PC-9 (cell line): ENCODE measurements around the gene C20orf202. TPM values are rescaled to one million over a fixed set of nuclear protein-coding genes. Genes with fewer than 3 reads are reported as not detected.

Source experiments
- BruUV-seq: library from RNA; stranded (reverse); fragments of 400-500 nt; replicated peaks from 2 replicates; lab custom pipeline; 2021; lab: Mats Ljungman, UMichigan
- CTCF ChIA-PET: fragments of 300-600 bp; sonication (Branson Sonifier 250); formaldehyde crosslinking; loops from one replicate; lab custom pipeline; 2022; ENCODE audit warnings: antibody characterized with exemption; lab: Charles Lee
- POLR2A ChIA-PET: fragments of 300-600 bp; sonication (Branson Sonifier 250); formaldehyde crosslinking; loops from one replicate; lab custom pipeline; 2022; ENCODE audit warnings: antibody characterized with exemption; ENCODE audit not compliant: unreplicated experiment; lab: Charles Lee
- DNase-seq, 2 experiments: peaks; one replicate each; pipeline versions ENCODE4 v3.0.0 to v3.0.0-alpha.2; 2015 to 2022; ENCODE audit warnings: mixed read lengths in 1 of 2
- H2AFZ ChIP-seq: fragments of 200-600 bp; sonication (generic); 2 replicates; pipeline ENCODE4 v1.8.1; 2017; ENCODE audit warnings: antibody characterized with exemption
- H3F3A ChIP-seq: fragments of 200-600 bp; sonication (generic); 2 replicates; pipeline ENCODE4 v1.8.1; 2017; ENCODE audit warnings: antibody characterized with exemption, mild to moderate bottlenecking, low read depth; ENCODE audit not compliant: insufficient read depth
- H3K27ac ChIP-seq: fragments of 200-600 bp; sonication (generic); 2 replicates; pipeline ENCODE4 v1.6.1; 2016; ENCODE audit warnings: mixed run types
- H3K27me3 ChIP-seq: fragments of 200-600 bp; sonication (generic); 2 replicates; pipeline ENCODE4 v1.6.1; 2016; ENCODE audit warnings: low read depth, mixed run types; ENCODE audit not compliant: insufficient read depth
- H3K36me3 ChIP-seq: fragments of 200-600 bp; sonication (generic); 2 replicates; pipeline ENCODE4 v1.6.1; 2016; ENCODE audit warnings: low read depth, mixed run types
- H3K4me1 ChIP-seq: fragments of 200-600 bp; sonication (generic); replicated peaks from 2 replicates; pipeline ENCODE4 v1.6.1; 2016; ENCODE audit warnings: mixed run types; ENCODE audit not compliant: insufficient read depth
- H3K4me2 ChIP-seq: fragments of 200-600 bp; sonication (generic); 2 replicates; pipeline ENCODE4 v1.6.1; 2017; ENCODE audit warnings: mixed run types
- H3K4me3 ChIP-seq: fragments of 200-600 bp; sonication (generic); 2 replicates; pipeline ENCODE4 v1.6.1; 2016; ENCODE audit warnings: mixed run types
- H3K79me2 ChIP-seq: fragments of 200-600 bp; sonication (generic); 2 replicates; pipeline ENCODE4 v1.6.1; 2017; ENCODE audit warnings: low read depth, mixed run types
- H3K9me2 ChIP-seq: fragments of 200-600 bp; sonication (generic); 2 replicates; pipeline ENCODE4 v1.8.1; 2017; ENCODE audit warnings: mild to moderate bottlenecking; ENCODE audit not compliant: insufficient read depth
- H3K9me3 ChIP-seq: fragments of 200-600 bp; sonication (generic); 2 replicates; pipeline ENCODE4 v1.8.1; 2016; ENCODE audit warnings: low read depth; ENCODE audit not compliant: insufficient read depth
- H4K20me1 ChIP-seq: fragments of 200-600 bp; sonication (generic); 2 replicates; pipeline ENCODE4 v1.8.1; 2017; ENCODE audit not compliant: insufficient read depth
- EZH2 ChIP-seq: fragments of 200-600 bp; sonication (generic); IDR thresholded peaks from 2 replicates; pipeline ENCODE4 v1.8.0; 2017; ENCODE audit warnings: antibody characterized with exemption, low read depth
- intact Hi-C: fragments of 100-400 bp; cut with micrococcal nuclease; formaldehyde crosslinking; loops from one replicate; pipeline ENCODE4 v1.10.0; 2022; ENCODE audit not compliant: unreplicated experiment
- total RNA-seq: library from RNA; stranded (reverse); gene quantifications from 2 replicates; pipeline ENCODE4 v1.2.3, GENCODE V29; 2021
- TF ChIP-seq, protein P1 (sequence below): fragments of 200-600 bp; sonication (generic); conservative IDR thresholded peaks from 2 replicates; pipeline ENCODE4 v1.6.1; 2017; ENCODE audit warnings: mixed run types, antibody characterized with exemption, mild to moderate bottlenecking, moderate library complexity

The C20orf202 gene
- total RNA-seq, 1 experiment from 2014 or later, result not detected

DNA sequence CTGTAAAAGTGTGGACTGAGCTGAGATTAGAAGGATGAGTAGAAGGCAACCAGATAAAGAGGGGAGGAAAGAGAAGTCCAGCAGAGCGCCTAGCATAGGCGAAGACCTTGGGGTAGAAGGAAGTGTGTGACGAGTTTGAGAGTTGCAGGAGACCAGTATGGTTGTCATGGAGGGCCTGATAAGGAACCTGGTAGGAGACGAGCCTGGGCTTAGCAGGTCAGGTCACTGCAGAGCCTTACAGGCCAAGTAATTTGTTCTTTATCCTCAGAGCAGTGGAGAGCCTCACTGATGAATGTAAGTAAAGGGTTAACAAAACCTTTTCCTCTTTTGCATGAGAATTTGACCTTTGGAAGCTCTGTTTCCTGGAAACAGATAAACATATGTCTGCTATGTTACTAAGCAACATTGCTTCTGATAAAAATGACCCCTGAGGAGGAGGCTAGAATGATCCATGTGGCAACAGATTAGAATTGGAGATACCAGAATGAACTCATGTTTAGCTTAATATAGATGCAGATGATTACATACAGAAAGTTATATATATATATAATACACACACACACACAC lies 15.6 kb upstream of the C20orf202 start:
- Histone ChIP-seq H3K79me2 (no peaks in the 10 kb centered on the region), H3K9me3 (no peaks in the 10 kb centered on the region), H3K4me1 (no peaks in the 10 kb centered on the region), H4K20me1 (no peaks in the 10 kb centered on the region), H3K4me3 (no peak overlapping the region), H3K4me2 (no peak overlapping the region), H3F3A (no peaks in the 10 kb centered on the region), H3K27ac (no peak overlapping the region), H2AFZ (no peak overlapping the region), H3K9me2 (no peaks in the 10 kb centered on the region), H3K36me3 (no peaks in the 10 kb centered on the region), H3K27me3 (peaks cover 40% of the 10 kb centered on the region)
- ChIA-PET CTCF (interaction anchor here (1.3 kb wide), 1 partner anchor 12 kb away, joined by 3 read pairs; no protein-coding TSS in a partner anchor), POLR2A (no interaction called here)
- intact Hi-C loops, result no loop called here
- peak in 1 of 2 experiments; percentile 56 for DNase-seq
- TF ChIP-seq EZH2, result no peak
- TF ChIP-seq, protein P1, sequence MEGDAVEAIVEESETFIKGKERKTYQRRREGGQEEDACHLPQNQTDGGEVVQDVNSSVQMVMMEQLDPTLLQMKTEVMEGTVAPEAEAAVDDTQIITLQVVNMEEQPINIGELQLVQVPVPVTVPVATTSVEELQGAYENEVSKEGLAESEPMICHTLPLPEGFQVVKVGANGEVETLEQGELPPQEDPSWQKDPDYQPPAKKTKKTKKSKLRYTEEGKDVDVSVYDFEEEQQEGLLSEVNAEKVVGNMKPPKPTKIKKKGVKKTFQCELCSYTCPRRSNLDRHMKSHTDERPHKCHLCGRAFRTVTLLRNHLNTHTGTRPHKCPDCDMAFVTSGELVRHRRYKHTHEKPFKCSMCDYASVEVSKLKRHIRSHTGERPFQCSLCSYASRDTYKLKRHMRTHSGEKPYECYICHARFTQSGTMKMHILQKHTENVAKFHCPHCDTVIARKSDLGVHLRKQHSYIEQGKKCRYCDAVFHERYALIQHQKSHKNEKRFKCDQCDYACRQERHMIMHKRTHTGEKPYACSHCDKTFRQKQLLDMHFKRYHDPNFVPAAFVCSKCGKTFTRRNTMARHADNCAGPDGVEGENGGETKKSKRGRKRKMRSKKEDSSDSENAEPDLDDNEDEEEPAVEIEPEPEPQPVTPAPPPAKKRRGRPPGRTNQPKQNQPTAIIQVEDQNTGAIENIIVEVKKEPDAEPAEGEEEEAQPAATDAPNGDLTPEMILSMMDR, result no peak
- BruUV-seq, result no TSS peak

- Histone ChIP-seq H4K20me1 (no peaks in the 10 kb centered on the region), H3K36me3 (no peaks in the 10 kb centered on the region), H3K27me3 (peaks cover 45% of the 10 kb centered on the region), H3K4me3 (no peak overlapping the region), H2AFZ (no peak overlapping the region), H3K4me1 (no peaks in the 10 kb centered on the region), H3K79me2 (no peaks in the 10 kb centered on the region), H3K9me3 (no peaks in the 10 kb centered on the region), H3K9me2 (no peaks in the 10 kb centered on the region), H3K4me2 (no peak overlapping the region), H3F3A (no peaks in the 10 kb centered on the region), H3K27ac (no peak overlapping the region)
- CTCF ChIA-PET, result no interaction called here
- no peak for TF ChIP-seq EZH2
- TF ChIP-seq, protein P1, result no peak
- POLR2A ChIA-PET, result no interaction called here
- no TSS peak for BruUV-seq
- intact Hi-C loops, result no loop called here
- DNase-seq, result no peak
Observed at GRCh38 chr20:1188347-1188746, 14.9 kb upstream of the C20orf202 start.

DNA sequence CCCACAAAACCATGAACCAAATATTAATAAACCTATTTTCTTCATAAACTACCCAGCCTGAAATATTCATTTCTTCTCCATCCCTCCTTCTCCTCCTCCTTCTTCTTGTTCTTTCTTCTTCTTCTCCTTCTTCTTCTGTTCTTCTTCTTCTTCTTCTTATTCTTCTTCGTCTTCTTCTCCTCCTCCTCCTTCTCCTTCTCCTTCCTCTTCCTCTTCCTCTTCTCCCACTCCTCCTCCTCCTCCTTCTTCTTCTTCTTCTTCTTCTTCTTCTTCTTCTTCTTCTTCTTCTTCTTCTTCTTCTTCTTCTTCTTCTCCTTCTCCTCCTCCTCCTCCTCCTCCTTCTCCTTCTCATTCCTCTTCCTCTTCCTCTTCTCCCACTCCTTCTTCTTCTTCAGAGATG lies 13.4 kb upstream of the C20orf202 start:
- no peaks in the 10 kb centered on the region for H3K79me2 ChIP-seq
- CTCF ChIA-PET, result no interaction called here
- no peak for TF ChIP-seq EZH2
- TF ChIP-seq, protein P1, result no peak
- H2AFZ ChIP-seq, result no peak overlapping the region
- POLR2A ChIA-PET, result interaction anchor here (0.7 kb wide), 1 partner anchor 559 kb away, joined by 22 read pairs; no protein-coding TSS in a partner anchor
- H3K4me2 ChIP-seq, result no peak overlapping the region
- H3K27me3 ChIP-seq, result peaks cover 33% of the 10 kb centered on the region
- H3K4me3 ChIP-seq, result no peak overlapping the region
- intact Hi-C loops, result no loop called here
- no TSS peak for BruUV-seq
- H3K9me2 ChIP-seq, result no peaks in the 10 kb centered on the region
- H4K20me1 ChIP-seq, result no peaks in the 10 kb centered on the region
- no peaks in the 10 kb centered on the region for H3K4me1 ChIP-seq
- H3F3A ChIP-seq, result no peaks in the 10 kb centered on the region
- H3K36me3 ChIP-seq, result no peaks in the 10 kb centered on the region
- no peak for DNase-seq
- H3K9me3 ChIP-seq, result no peaks in the 10 kb centered on the region
- H3K27ac ChIP-seq, result no peak overlapping the region
